LNCAP (cell line): ENCODE data around the gene SEMA5A.

Experiments
- TF ChIP-seq, protein P1 (sequence below): fragments of 450-650 bp; IDR thresholded peaks from 2 replicates; pipeline ENCODE4 v1.5.1; 2017; ENCODE audit warnings: mild to moderate bottlenecking

The SEMA5A gene

DNA sequence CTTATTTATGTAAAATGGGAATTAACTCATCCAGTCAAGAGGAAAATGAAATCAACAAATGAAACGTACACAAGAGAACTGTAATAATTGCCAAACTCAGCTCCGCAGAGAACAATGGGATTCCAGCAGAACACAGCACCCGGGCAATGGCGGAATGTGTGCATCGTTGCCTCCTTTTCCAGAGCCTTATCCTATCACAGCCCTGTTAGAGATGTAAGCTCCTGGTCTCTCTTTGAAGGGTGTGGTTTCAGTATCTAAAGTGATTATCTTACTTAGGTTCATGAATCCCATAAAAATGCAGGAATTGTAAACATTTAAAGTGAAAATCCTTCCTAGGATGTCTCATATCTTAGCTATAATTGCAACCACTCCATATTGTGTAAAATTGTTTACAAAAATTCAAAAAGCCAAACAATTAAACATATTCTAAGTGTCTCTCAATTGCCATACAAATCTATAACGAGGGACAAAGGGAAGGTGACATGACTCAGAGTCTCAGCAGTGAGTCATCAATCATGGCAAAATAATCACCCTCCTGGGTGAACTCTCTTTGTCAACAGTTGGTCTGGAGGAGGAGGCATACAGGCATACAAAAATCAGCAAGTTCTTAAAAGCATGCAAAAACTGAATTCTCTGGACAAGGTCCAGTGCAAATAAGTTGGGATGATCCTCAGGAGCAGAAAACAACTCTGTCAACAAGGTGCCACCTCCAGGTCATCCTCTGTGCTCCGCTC is 22.6 kb downstream of the SEMA5A start:
- TF ChIP-seq, protein P1, sequence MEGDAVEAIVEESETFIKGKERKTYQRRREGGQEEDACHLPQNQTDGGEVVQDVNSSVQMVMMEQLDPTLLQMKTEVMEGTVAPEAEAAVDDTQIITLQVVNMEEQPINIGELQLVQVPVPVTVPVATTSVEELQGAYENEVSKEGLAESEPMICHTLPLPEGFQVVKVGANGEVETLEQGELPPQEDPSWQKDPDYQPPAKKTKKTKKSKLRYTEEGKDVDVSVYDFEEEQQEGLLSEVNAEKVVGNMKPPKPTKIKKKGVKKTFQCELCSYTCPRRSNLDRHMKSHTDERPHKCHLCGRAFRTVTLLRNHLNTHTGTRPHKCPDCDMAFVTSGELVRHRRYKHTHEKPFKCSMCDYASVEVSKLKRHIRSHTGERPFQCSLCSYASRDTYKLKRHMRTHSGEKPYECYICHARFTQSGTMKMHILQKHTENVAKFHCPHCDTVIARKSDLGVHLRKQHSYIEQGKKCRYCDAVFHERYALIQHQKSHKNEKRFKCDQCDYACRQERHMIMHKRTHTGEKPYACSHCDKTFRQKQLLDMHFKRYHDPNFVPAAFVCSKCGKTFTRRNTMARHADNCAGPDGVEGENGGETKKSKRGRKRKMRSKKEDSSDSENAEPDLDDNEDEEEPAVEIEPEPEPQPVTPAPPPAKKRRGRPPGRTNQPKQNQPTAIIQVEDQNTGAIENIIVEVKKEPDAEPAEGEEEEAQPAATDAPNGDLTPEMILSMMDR: no peak

DNA sequence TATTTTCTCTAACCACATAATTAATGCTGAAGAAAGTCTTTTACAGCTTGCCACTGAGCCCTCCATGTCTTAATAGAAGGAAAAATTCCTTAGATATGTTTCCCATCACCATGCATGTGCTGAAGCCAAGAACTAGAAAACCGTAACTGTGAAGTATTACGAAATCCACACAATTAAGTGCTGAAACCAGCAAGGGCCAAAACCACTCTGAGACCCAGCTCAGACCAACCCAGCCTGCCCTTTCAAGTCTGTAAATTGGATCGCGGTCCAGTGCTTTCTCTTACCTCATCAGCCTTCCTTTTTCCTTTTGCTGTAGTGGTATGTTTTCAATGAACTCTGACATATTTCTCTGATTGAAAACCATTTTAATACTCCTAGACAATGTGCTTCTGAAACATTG is 26.3 kb downstream of the SEMA5A start:
- TF ChIP-seq, protein P1: no peak

DNA sequence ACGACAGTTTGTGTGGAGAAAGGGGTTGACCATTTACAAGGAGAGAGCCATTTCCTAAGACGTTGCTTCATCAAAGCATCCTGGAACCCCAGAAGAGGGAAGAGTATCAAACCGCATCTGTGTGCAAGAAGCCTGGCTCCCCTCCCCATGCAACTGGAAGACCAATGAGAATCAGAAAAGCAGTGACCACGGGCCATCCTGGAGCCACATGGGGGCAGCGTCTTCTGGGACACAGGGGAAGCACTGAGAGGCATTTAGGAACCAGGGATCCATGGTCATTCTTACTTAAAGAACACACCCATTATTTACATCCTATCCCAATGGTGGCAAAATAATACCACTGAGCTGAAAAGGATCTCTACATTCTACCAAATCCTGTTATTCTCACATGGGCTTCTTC is 29.3 kb downstream of the SEMA5A start:
- TF ChIP-seq, protein P1: no peak

DNA sequence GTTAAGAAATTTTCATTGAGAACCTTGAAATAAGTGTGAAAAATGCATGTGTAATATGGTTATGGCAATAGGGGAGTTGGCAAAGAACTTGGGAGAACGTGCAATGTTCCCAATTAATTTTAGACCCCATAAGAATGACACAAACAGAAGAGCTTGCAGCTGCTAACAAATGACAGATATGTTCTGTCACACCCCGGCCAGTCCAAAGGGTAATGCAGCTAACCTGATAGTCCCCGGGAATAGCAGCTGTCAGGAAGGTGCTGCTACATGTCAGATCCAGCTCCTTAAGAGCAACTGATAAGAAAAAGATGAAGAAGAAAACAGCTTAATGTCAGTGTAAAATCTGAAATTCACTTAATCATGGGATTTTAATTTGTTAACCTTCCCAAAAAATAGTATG is 30.4 kb downstream of the SEMA5A start:
- TF ChIP-seq, protein P1: no peak

DNA sequence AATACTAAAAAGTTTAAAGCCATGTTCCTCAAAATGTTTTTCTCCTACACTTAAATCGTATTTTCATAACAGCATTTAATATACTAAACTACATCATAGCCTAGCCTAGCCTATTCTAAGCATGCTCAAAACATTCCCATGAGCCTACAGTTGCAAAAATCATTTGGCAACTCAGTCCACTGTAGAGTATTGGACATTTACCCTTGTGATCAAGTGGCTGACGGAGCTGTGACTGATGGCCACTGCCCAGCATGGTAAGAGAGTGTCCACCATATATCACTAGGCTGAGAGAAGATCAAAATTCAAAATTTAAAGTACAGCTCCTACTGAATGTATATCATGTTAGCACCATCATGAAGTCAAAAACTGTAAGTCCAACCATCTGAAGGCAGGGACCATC is 30.9 kb downstream of the SEMA5A start:
- TF ChIP-seq, protein P1: no peak

DNA sequence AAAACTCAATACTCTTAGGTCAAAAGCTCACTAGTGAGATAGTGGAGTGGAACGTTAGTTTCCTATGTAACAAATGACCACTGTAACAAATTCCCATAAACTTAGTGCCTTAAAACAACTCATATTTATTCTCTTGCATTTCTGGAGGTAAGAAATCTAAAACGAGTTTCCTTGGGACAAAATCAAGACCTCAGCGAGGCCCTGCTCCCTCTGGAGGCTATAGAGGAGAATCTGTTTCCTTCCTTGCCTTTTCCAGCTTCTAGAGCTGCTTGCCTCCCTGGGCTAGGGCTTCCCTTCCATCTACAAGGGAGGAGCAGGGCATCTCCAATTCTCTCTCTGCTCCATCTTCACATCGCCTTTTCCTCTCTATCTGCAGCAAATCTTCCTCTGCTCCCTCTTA is 32.0 kb downstream of the SEMA5A start:
- TF ChIP-seq, protein P1: no peak

DNA sequence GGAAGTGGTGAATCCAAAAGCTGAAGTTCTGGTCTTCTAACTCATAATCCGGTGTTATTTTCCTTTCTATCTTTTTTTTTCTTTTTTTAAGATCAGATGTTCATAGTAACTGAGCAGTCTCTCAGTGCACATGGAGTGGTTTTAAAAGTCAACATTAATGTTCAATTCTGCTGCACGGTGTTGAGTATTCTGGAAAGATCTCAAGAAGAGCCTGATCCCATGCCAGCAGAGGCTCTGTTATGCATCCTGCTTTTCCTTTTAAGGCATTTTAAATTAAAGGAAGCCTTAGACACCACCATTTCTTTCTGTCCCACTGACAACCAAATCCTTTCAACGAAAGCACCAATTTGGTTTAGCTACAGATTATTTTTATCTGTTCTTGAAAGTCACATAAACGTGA is 33.4 kb downstream of the SEMA5A start:
- TF ChIP-seq, protein P1: no peak

DNA sequence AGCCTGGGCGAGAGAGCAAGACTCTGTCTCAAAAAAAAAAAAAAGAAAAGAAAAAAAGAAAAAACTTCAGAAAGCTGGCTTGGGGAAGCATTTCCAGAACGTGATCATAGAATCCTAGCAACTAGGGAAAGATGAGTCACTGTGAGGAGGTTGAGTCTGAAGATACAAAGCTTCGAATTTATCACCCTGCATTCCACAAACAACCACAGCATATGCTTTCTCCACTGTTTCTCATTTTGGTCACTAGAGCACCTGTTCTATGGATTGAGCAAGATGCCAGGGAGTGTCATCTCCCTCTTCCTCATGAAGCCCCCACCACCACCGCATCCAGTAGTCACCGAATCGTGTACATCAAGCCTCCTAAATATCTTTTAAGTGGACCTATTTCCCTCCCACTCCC is 37.9 kb downstream of the SEMA5A start:
- TF ChIP-seq, protein P1: no peak
